Upper lobe of left lung (tissue), 4 donors: ENCODE measurements around the gene EHMT2.

Experiments used
- EP300 ChIP-seq, 4 donors: sonication (generic); formaldehyde crosslinking; IDR thresholded peaks; one replicate each; pipeline ENCODE4 v1.5.1; 2017; ENCODE audit warnings: antibody characterized with exemption in 4 of 4, control low read depth in 2 of 4
- POLR2A ChIP-seq, 4 donors: fragments of 450-650 bp; IDR thresholded peaks; one replicate each; pipeline ENCODE4 v1.5.1; 2016 to 2017; ENCODE audit warnings: antibody characterized with exemption in 4 of 4, mild to moderate bottlenecking in 2 of 4
- POLR2AphosphoS5 ChIP-seq, 2 donors: sonication (generic); formaldehyde crosslinking; IDR thresholded peaks; one replicate each; pipeline ENCODE4 v1.5.1; 2017; ENCODE audit warnings: antibody characterized with exemption in 2 of 2
- TF ChIP-seq, protein P1 (sequence below), 6 experiments: fragments of 450-650 bp in 4 of 6; fragments of 200-600 bp in 2 of 6; sonication (generic) in 2 of 6; IDR thresholded peaks; one replicate each; pipeline ENCODE4 v1.5.1; 2016 to 2019; ENCODE audit warnings: antibody characterized with exemption in 6 of 6

GRCh38 chr6:31903957-31904356, 6.5 kb upstream of the EHMT2 start:
- TF ChIP-seq, protein P1, sequence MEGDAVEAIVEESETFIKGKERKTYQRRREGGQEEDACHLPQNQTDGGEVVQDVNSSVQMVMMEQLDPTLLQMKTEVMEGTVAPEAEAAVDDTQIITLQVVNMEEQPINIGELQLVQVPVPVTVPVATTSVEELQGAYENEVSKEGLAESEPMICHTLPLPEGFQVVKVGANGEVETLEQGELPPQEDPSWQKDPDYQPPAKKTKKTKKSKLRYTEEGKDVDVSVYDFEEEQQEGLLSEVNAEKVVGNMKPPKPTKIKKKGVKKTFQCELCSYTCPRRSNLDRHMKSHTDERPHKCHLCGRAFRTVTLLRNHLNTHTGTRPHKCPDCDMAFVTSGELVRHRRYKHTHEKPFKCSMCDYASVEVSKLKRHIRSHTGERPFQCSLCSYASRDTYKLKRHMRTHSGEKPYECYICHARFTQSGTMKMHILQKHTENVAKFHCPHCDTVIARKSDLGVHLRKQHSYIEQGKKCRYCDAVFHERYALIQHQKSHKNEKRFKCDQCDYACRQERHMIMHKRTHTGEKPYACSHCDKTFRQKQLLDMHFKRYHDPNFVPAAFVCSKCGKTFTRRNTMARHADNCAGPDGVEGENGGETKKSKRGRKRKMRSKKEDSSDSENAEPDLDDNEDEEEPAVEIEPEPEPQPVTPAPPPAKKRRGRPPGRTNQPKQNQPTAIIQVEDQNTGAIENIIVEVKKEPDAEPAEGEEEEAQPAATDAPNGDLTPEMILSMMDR (IDR thresholded peaks at IDR 0.05): no peak
- no peak for TF ChIP-seq POLR2A (IDR thresholded peaks at IDR 0.05)
- TF ChIP-seq EP300 (IDR thresholded peaks at IDR 0.05): no peak
- TF ChIP-seq POLR2AphosphoS5 (IDR thresholded peaks at IDR 0.05): no peak
